ENCODE results near the gene GMDS.

The GMDS gene

DNA sequence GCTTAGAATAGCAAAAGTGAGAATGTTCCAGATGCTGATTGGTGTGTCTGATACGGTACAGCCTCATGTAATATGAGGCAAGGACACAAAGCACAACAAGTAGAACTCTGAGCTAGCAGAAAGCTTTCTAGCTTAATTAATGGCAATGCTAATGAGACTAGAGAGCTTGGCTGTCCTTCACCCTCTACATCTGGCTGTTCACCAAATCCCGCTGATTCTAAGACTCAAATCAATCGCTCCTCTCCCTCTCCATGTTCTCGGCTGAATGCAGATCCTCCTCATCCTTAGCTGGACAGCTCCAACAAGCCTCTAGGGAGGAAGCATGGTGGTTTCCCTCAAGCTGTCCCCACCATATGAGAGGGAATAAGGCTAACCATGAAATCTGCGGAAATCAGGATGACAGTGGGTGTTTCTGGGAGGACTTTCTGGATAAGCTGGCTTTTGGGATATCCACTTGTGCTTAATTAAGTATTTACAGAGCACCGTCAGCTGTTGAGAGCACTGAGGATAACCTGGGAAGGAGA, 506.8 kb downstream of the GMDS start:
- DNase-seq (ENCODE audit: low read depth), result no peak

DNA sequence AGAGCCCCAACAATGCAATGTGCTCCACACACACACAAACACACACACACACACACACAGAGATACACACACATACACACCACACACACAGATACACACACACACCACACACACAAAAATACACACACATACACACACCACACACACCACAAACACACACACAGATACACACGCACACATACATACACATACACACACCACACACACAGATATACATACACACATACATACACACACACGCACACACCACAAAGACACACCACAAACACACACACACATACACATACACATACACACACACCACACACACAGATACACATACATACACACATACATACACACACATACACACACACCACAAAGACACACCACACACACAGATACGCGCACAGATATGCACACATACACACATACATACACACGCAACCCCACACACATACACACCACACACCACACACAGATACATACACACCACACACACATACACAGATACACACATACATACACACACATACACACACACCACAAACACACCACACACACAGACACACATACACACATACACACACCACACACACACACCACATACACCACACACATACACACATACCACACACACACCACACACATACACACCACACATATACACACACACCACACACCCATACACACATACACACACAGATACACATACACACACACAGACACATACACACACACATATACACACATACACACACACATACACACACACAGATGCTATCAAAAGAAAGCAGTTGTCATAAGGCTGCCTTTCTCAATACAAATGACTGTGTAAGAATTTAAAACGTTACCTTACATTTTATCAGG, 507.7 kb downstream of the GMDS start:
- no peak for DNase-seq (ENCODE audit: low read depth)

DNA sequence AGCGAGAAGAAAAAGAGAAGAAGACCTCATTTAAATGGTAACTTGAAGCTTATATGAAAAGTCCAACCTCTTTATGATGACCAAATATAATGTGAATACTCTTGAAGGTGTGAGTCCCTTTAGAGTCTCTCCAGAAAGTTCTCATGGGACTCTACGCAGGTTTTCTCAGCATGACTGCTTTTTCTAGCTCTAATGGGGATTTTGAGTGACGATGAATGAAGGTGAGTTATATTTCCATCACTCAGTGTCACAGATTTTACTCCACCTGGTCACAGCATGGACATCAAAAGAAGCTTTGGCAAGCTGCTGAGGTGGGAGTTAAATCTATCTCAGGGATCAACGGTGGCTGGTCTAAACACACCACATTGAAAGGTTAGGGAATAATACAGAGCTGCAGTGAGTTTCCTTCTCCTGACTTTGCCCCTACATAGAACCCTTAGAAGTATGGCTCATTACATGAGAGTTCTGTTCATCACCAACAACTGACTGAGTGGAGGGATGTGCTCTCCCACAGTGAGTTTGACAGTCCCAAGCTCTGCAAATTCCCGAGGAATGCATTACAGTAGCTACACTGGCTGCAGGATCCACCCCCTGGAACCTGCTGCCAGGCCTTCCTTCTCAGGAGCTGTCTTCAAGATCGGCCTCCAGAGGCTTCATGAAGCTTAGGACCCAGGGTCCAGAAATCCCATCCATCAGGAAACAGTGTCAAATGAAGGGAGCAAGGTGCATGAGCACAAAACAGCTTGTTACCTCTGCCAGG, 508.9 kb downstream of the GMDS start:
- DNase-seq (ENCODE audit: low read depth), result no peak

DNA sequence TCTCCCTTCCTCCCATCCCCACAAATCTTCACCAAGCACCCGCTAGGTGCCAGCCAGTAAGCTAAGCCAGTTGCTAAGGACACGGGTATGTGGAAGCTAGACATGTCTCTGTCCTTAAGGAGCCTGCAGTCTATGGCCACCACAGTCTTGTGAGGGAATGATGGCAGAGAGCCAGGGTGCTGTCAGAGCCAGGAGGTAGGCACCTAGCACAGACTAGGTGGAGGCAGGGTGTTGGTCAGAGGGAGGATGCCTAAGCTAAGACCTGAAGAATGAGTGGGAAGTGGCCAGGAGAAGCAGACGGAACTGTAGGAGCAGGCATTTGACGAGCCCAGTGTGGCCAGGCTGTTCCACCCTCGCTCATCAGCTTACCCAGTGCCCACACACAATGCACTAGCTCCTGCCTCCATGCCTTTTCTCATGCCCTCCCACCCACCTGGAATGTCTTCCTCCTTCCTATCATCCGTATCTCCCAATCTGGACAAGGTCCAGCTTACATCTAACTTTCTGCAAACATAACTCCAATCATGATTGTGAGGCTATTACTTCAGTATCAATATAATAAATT, 510.1 kb downstream of the GMDS start:
- DNase-seq (ENCODE audit: low read depth), result no peak

GRCh38 chr6:1730882-1731281, 514.5 kb downstream of the GMDS start:
- DNase-seq (ENCODE audit: low read depth), result no peak

DNA sequence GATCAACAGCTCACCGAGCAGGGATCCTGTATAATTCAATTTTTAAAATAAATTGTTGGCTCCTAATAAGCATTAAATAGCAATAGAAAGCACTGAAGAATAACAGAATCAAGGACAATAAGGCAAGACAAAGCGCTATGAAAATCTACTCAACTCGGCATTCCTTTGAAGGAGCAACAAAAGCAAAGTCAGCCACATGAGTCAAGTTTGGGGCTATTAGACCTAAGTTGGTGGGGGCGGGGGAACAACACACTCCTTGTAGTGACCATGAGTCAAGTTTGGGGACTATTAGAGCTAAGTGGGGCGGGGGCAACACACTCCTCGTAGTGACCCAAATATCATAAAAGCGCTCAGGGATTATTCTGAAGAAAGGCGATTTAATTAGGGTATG, 515.7 kb downstream of the GMDS start:
- no peak for DNase-seq (ENCODE audit: low read depth)

DNA sequence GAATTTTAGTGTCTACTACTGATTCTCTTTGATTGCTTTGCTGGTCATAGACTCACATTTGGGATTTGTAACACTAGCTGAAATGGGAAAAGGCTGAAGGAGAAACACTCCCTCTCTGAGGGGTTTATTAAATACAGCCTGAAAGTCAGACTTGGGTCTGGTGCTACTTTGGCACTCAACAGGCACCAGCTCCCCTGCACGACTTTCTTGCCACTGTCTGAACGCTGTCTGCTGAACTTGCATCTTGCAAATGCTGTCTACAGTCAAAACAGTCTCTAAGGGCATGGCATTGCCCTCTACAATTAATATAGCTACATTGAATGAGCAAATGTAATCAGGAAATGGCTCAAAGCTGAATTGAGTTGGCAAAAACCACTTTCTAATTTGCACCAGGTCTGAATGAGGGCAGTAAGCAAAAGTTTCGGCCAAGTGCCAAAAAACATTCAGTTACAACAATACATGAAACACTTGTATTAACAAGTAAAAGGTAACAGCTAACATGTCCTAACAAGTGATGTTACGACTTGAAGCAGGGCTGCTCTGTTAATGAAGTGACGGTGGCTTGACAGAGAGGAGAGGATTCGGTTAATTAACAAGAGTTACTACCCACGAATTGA, 516.2 kb downstream of the GMDS start:
- no peak for DNase-seq (ENCODE audit: low read depth)

GRCh38 chr6:1726341-1726768, 519.0 kb downstream of the GMDS start:
- no peak for DNase-seq (ENCODE audit: low read depth)

GRCh38 chr6:1724616-1725015, 520.8 kb downstream of the GMDS start:
- DNase-seq (ENCODE audit: low read depth), result no peak

- no peak for DNase-seq (ENCODE audit: low read depth)
Measured at GRCh38 chr6:1724124-1724523, 521.3 kb downstream of the GMDS start.

DNA sequence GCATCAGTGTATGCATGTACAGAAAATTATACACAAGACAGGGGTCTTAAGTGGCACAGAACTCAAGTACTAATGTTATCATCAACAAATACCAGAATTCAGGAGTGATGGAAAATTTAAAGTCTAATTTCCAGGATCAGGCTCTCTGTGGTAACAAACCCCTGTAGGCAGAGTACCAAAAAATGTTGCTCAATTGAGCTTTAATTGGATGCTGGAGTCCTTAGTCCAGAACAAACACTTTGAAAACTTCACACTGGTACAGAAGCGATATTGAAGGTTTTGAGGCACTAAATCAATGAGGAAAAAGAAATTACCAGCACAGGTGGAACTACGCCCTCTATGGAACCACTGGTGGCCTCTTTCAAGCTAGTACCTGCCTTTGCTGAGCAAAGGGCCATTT, 522.6 kb downstream of the GMDS start:
- no peak for DNase-seq (ENCODE audit: low read depth)

DNA sequence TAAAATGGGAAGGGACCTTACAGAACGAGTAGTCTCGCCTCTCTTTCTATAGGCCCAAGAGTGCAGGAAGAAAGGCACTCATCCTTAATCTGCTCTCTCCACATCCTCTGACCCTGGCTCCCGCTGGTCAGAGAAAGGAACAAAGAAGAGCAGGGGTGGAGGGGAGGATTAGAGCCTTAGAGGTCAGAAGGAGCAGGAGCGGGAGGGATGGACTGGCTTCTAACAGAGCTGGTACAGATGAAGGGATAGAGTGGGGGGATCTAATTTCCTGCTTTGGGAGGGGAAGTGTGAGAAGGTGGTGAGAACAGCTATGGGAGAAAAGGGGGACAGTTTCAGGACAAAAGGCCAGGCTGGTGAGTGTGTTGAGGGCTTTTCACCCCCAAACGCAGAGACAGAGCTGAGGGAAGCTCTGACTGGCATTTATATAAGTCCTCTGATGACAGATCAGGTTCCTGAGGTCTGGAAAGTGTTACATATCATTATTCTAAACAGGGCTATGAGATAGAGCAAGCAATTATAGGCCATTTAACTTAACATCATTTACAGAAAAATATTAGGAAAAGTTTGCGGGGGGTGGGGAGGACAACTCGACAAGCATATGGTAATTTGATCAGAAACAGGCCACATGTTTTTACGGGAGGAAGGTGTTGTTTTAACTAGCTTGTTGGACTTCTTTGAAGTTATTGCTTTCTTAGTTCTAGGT, 524.6 kb downstream of the GMDS start:
- DNase-seq (ENCODE audit: low read depth), result no peak

GRCh38 chr6:1719922-1720321, 525.5 kb downstream of the GMDS start:
- no peak for DNase-seq (ENCODE audit: low read depth)

- no peak for DNase-seq (ENCODE audit: low read depth)
Measured at GRCh38 chr6:1716868-1717267, 528.5 kb downstream of the GMDS start.

- DNase-seq (ENCODE audit: low read depth), result no peak
Measured at GRCh38 chr6:1716396-1716795, 529.0 kb downstream of the GMDS start.

DNA sequence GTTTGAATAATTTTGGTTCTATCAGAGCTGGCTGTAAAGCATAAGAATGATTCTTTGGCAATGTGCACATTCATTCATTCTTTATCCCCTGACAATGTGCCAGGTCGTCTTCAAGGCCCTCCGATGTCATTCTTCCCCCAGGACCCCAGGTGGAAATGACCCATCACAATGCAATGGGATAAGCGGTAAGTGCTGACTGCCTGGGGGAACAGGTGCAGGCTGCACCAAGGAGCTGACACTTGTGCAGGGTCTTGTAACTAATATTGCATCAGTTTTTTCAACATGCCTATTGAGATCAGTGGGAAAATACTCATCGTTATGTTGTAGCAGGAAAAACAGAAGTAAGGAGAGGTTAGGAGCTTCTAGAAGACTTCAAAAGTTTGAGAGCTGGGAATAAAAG, 530.1 kb downstream of the GMDS start:
- DNase-seq (ENCODE audit: low read depth), result no peak

DNA sequence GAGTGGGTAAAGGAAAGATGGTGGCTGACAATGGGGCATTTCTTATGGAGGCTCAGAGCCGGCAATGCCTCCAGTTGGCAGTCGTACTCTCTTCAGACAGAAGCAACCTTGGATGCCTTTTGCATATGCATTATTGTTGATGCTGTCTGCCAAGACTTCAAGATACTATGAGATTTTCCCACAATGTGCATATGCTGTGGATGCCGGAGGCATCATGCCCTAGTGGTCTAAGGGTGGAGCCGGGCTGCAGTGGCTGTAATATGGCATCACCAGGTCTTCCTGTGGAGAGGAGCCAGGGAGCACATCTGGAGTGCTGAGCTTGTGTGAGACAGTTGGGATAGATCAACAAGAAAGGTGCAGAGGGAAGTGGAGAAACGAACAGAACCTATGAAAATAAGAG, 530.8 kb downstream of the GMDS start:
- DNase-seq (ENCODE audit: low read depth), result no peak

DNA sequence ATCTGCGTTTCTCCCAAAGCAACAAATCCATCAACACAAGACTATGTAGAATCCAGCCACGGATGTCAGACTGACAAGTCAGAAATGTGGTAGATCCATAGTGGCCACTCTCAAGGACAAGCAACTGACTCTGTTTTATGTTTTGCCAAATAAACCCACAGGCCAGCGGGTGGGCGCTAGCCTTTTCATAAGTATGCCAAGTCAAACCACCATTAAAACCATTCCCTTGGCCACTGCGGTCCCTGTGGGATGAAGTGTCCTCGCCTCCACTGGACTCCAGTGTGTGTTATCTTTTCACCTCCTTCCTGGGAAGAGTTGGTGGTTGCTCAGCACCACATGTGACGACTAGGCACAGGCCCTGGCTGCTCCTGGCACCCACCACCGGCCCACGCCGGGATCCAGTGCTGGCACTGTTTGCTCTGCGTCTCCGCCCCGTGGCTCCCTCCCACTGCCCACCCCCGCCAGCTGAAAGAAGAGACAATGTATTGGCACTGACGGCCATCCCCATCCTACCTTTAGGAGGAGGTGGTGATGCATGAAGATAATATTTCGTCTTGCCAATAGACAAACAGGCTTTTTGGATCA, 532.3 kb downstream of the GMDS start:
- DNase-seq (ENCODE audit: low read depth), result no peak

GRCh38 chr6:1712451-1712850, 533.0 kb downstream of the GMDS start:
- no peak for DNase-seq (ENCODE audit: low read depth)

DNA sequence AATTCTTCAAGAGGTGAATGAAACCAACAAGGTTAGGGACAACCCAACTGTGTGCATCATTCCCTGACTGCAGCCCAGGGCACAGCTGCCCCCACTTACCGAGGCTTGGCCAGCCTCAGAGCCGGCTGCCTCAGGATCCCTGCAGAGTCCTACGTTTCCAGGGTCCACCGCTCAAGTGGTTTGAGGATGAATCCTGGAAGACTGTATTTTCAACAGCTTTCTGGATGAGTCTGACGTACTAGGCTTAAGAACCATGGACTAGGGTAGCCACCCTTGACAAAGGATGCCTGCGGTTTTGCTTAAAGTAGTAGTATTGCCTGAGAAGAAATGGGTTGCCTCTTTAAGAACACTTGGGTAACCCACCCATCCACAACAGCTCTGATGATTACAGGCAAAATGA, 534.3 kb downstream of the GMDS start:
- DNase-seq (ENCODE audit: low read depth), result no peak

- no peak for DNase-seq (ENCODE audit: low read depth)
Measured at GRCh38 chr6:1709234-1709641, 536.2 kb downstream of the GMDS start.
